Ovary (tissue), 3 donors: ENCODE results near the gene MDFIC2.

ENCODE experiments used
- CTCF ChIP-seq, 3 donors: fragments of 450-650 bp in 2 of 3; fragments of 200-600 bp in 1 of 3; IDR thresholded peaks; one replicate each; pipeline versions ENCODE4 v1.5.1 to v1.8.0; 2016 to 2022; ENCODE audit warnings: antibody characterized with exemption in 3 of 3, mild to moderate bottlenecking in 1 of 3
- EP300 ChIP-seq: sonication (generic); formaldehyde crosslinking; IDR thresholded peaks from one replicate; pipeline ENCODE4 v1.6.1; 2017; ENCODE audit warnings: antibody characterized with exemption
- POLR2A ChIP-seq: fragments of 450-650 bp; IDR thresholded peaks from one replicate; pipeline ENCODE4 v1.6.1; 2017; ENCODE audit warnings: antibody characterized with exemption, mild to moderate bottlenecking, moderate library complexity
- donor health status: DM: no; HTN: no; CAD: no.

- TF ChIP-seq POLR2A, result no peak
- TF ChIP-seq CTCF (IDR thresholded peaks at IDR 0.05), result no peak
- TF ChIP-seq EP300, result no peak
Measured at GRCh38 chr3:70256566-70256965, 55.9 kb downstream of the MDFIC2 start.
